K562 (cell line): ENCODE results near the gene SERTAD2. TPM values are rescaled to one million over a fixed set of nuclear protein-coding genes. Genes with fewer than 3 reads are reported as not detected.

Source experiments
- CEBPZ ChIP-seq: fragments of 150-350 bp; IDR thresholded peaks from 2 replicates; pipeline ENCODE4 v1.6.1; 2014; ENCODE audit warnings: low read depth, mild to moderate bottlenecking, low read length, borderline replicate concordance
- CREB1 ChIP-seq, 2 experiments: sonication (generic) in 1 of 2; formaldehyde crosslinking in 1 of 2; IDR thresholded peaks; 2 replicates each; pipeline versions ENCODE4 v1.6.1 to v1.8.0; 2012 to 2022; ENCODE audit warnings: inconsistent platforms in 1 of 2, mild to moderate bottlenecking in 1 of 2, missing genetic modification reagents in 1 of 2, moderate library complexity in 1 of 2
- IRF2 ChIP-seq: sonication (generic); formaldehyde crosslinking; IDR thresholded peaks from 2 replicates; pipeline ENCODE4 v1.8.1; 2022; ENCODE audit warnings: mild to moderate bottlenecking, missing genetic modification reagents
- KLF16 ChIP-seq: IDR thresholded peaks from 2 replicates; pipeline ENCODE4 v1.6.1; 2016; ENCODE audit warnings: antibody characterized with exemption
- NFE2 ChIP-seq: IDR thresholded peaks from 2 replicates; pipeline ENCODE4 v1.6.1; 2014; ENCODE audit warnings: antibody characterized with exemption, low read depth
- PPARD ChIP-seq: fragments of 250-450 bp; sonication (Bioruptor Pico); IDR thresholded peaks from 2 replicates; pipeline ENCODE4 v1.8.0; 2022; ENCODE audit warnings: inconsistent platforms, mild to moderate bottlenecking, moderate library complexity
- RBBP5 ChIP-seq: fragments of 200-600 bp; sonication (generic); IDR thresholded peaks from 2 replicates; pipeline ENCODE4 v1.6.1; 2012; ENCODE audit warnings: borderline replicate concordance, mild to moderate bottlenecking, low read length, control low read depth, inconsistent platforms; ENCODE audit not compliant: insufficient read depth, poor library complexity, severe bottlenecking
- SP2 ChIP-seq: IDR thresholded peaks from 2 replicates; pipeline ENCODE4 v1.6.1; 2011; ENCODE audit warnings: mild to moderate bottlenecking, low read depth, low read length, moderate library complexity; ENCODE audit not compliant: poor library complexity, severe bottlenecking; ENCODE audit errors: extremely low read depth
- SPI1 ChIP-seq: IDR thresholded peaks from 2 replicates; pipeline ENCODE4 v1.6.1; 2011; ENCODE audit warnings: low read depth, low read length, control low read depth, borderline replicate concordance
- UBTF ChIP-seq, 2 experiments: IDR thresholded peaks; 2 replicates each; pipeline ENCODE4 v1.6.1; 2012; ENCODE audit warnings: improper control_type of control experiment in 2 of 2, low read depth in 2 of 2, low read length in 2 of 2, borderline replicate concordance in 1 of 2
- ZNF347 ChIP-seq: fragments of 450-650 bp; formaldehyde crosslinking; IDR thresholded peaks from 2 replicates; pipeline ENCODE4 v1.4.0; 2020; ENCODE audit warnings: low read depth, mild to moderate bottlenecking, moderate library complexity
- polyA plus RNA-seq, 8 experiments: library from polyadenylated mRNA; depleted of rRNA in 4 of 8; stranded (reverse) in 5 of 8; unstranded in 3 of 8; fragments of >200 nt; fragmentation: Nextera tagmentation in 2 of 8; fragmentation: Illumina TruSeq in 1 of 8; extraction: Ambion mirVana in 2 of 8; extraction: Trizol in 1 of 8; gene quantifications; 2 replicates each; pipeline versions ENCODE4 v1.2.1 to v1.2.3, GENCODE V29; 2011 to 2014; ENCODE audit warnings: inconsistent platforms in 1 of 8, missing spikeins in 1 of 8
- total RNA-seq, 7 experiments: library from RNA; depleted of rRNA in 6 of 7; stranded (reverse); fragments of >200 nt in 6 of 7; fragmentation: Illumina TruSeq in 2 of 7; extraction: Trizol in 2 of 7; gene quantifications; 2 replicates each; pipeline versions ENCODE4 v1.2.1 to v1.2.3, GENCODE V29; 2011 to 2021; ENCODE audit warnings: low replicate concordance in 1 of 7
- TF ChIP-seq, protein P1 (sequence below): sonication (generic); formaldehyde crosslinking; IDR thresholded peaks from 2 replicates; pipeline ENCODE4 v1.8.1; 2023; ENCODE audit warnings: missing genetic modification reagents, mild to moderate bottlenecking, borderline replicate concordance
- TF ChIP-seq, protein P2 (sequence below): fragments of 450-650 bp; IDR thresholded peaks from 2 replicates; pipeline ENCODE4 v1.6.1; 2016; ENCODE audit warnings: mild to moderate bottlenecking

Gene SERTAD2
- total and polyA plus RNA-seq, 9 of the 15 experiments (the other 6 are each of a cell fraction or from before 2014, with no cell fraction given): 3.0 to 12.5 (median 6.1) TPM

GRCh38 chr2:64649626-64650025 is 4.1 kb downstream of the SERTAD2 start (continued):
- TF ChIP-seq, protein P1, sequence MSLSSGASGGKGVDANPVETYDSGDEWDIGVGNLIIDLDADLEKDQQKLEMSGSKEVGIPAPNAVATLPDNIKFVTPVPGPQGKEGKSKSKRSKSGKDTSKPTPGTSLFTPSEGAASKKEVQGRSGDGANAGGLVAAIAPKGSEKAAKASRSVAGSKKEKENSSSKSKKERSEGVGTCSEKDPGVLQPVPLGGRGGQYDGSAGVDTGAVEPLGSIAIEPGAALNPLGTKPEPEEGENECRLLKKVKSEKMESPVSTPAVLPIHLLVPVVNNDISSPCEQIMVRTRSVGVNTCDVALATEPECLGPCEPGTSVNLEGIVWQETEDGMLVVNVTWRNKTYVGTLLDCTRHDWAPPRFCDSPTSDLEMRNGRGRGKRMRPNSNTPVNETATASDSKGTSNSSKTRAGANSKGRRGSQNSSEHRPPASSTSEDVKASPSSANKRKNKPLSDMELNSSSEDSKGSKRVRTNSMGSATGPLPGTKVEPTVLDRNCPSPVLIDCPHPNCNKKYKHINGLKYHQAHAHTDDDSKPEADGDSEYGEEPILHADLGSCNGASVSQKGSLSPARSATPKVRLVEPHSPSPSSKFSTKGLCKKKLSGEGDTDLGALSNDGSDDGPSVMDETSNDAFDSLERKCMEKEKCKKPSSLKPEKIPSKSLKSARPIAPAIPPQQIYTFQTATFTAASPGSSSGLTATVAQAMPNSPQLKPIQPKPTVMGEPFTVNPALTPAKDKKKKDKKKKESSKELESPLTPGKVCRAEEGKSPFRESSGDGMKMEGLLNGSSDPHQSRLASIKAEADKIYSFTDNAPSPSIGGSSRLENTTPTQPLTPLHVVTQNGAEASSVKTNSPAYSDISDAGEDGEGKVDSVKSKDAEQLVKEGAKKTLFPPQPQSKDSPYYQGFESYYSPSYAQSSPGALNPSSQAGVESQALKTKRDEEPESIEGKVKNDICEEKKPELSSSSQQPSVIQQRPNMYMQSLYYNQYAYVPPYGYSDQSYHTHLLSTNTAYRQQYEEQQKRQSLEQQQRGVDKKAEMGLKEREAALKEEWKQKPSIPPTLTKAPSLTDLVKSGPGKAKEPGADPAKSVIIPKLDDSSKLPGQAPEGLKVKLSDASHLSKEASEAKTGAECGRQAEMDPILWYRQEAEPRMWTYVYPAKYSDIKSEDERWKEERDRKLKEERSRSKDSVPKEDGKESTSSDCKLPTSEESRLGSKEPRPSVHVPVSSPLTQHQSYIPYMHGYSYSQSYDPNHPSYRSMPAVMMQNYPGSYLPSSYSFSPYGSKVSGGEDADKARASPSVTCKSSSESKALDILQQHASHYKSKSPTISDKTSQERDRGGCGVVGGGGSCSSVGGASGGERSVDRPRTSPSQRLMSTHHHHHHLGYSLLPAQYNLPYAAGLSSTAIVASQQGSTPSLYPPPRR (CRISPR knock-in tag): no peak
- TF ChIP-seq IRF2 (no peak), CEBPZ (no peak), ZNF347 (CRISPR knock-in tag) (no peak), PPARD (CRISPR knock-in tag) (no peak), SP2 (no peak), KLF16 (peak; percentile 38; the same call in 1 of the 2 replicates), SPI1 (no peak), CREB1 (IDR thresholded peaks at IDR 0.05) (0 out of 2 replicates have a peak, but pooled peaks have one; percentile 27), CREB1 (CRISPR knock-in tag; IDR thresholded peaks at IDR 0.05) (no peak), NFE2 (peak; percentile 18; the same call in 1 of the 2 replicates), RBBP5 (no peak), UBTF (IDR thresholded peaks at IDR 0.05; ENCODE audit: borderline replicate concordance in 1 of 2, low read depth in 2 of 2, low read length in 2 of 2) (0 out of 4 replicates have a peak, but pooled peaks of 1 of the 2 experiments have one; percentile 58)
- TF ChIP-seq, protein P2, sequence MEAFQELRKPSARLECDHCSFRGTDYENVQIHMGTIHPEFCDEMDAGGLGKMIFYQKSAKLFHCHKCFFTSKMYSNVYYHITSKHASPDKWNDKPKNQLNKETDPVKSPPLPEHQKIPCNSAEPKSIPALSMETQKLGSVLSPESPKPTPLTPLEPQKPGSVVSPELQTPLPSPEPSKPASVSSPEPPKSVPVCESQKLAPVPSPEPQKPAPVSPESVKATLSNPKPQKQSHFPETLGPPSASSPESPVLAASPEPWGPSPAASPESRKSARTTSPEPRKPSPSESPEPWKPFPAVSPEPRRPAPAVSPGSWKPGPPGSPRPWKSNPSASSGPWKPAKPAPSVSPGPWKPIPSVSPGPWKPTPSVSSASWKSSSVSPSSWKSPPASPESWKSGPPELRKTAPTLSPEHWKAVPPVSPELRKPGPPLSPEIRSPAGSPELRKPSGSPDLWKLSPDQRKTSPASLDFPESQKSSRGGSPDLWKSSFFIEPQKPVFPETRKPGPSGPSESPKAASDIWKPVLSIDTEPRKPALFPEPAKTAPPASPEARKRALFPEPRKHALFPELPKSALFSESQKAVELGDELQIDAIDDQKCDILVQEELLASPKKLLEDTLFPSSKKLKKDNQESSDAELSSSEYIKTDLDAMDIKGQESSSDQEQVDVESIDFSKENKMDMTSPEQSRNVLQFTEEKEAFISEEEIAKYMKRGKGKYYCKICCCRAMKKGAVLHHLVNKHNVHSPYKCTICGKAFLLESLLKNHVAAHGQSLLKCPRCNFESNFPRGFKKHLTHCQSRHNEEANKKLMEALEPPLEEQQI: no peak
